GM23248 (cell line): ENCODE results near the gene SEC24D. TPM values are rescaled to one million over a fixed set of nuclear protein-coding genes. Genes with fewer than 3 reads are reported as not detected.

ENCODE experiments used
- DNase-seq: peaks from one replicate; pipeline ENCODE4 v3.0.0-alpha.2; 2015
- H2AFZ ChIP-seq: fragments of 200-600 bp; sonication (generic); 2 replicates; pipeline ENCODE4 v1.6.1; 2016; ENCODE audit warnings: antibody characterized with exemption
- H3F3A ChIP-seq: fragments of 200-600 bp; sonication (generic); 2 replicates; pipeline ENCODE4 v1.6.1; 2016; ENCODE audit warnings: mild to moderate bottlenecking, antibody characterized with exemption, mixed run types; ENCODE audit not compliant: insufficient read depth
- H3K27ac ChIP-seq: fragments of 200-600 bp; sonication (generic); 2 replicates; pipeline ENCODE4 v1.5.1; 2016; ENCODE audit warnings: mild to moderate bottlenecking
- H3K27me3 ChIP-seq: fragments of 200-600 bp; sonication (generic); replicated peaks from 2 replicates; pipeline ENCODE4 v1.6.1; 2016; ENCODE audit warnings: mild to moderate bottlenecking; ENCODE audit not compliant: insufficient read depth
- H3K36me3 ChIP-seq: fragments of 200-600 bp; sonication (generic); 2 replicates; pipeline ENCODE4 v1.6.1; 2016; ENCODE audit warnings: low read depth, mild to moderate bottlenecking
- H3K4me1 ChIP-seq: fragments of 200-600 bp; sonication (generic); 2 replicates; pipeline ENCODE4 v1.6.1; 2016; ENCODE audit warnings: mild to moderate bottlenecking; ENCODE audit not compliant: insufficient read depth
- H3K4me2 ChIP-seq: fragments of 200-600 bp; sonication (generic); one replicate; pipeline ENCODE4 v1.6.1; 2016; ENCODE audit warnings: mild to moderate bottlenecking; ENCODE audit not compliant: unreplicated experiment
- H3K4me3 ChIP-seq: fragments of 200-600 bp; sonication (generic); 2 replicates; pipeline ENCODE4 v1.5.1; 2016; ENCODE audit warnings: mild to moderate bottlenecking
- H3K79me2 ChIP-seq: fragments of 200-600 bp; sonication (generic); 2 replicates; pipeline ENCODE4 v1.6.1; 2016; ENCODE audit warnings: mild to moderate bottlenecking; ENCODE audit not compliant: insufficient read depth
- H3K9ac ChIP-seq: fragments of 200-600 bp; sonication (generic); 2 replicates; pipeline ENCODE4 v1.6.1; 2016; ENCODE audit warnings: mild to moderate bottlenecking
- H3K9me2 ChIP-seq: fragments of 200-600 bp; sonication (generic); 2 replicates; pipeline ENCODE4 v1.6.1; 2016; ENCODE audit warnings: mixed run types, mild to moderate bottlenecking, moderate library complexity; ENCODE audit not compliant: insufficient read depth
- H3K9me3 ChIP-seq: fragments of 200-600 bp; sonication (generic); one replicate; pipeline ENCODE4 v1.6.1; 2017; ENCODE audit warnings: low read depth
- H4K20me1 ChIP-seq: fragments of 200-600 bp; sonication (generic); 2 replicates; pipeline ENCODE4 v1.6.0; 2016; ENCODE audit not compliant: insufficient read depth
- EZH2 ChIP-seq: fragments of 200-600 bp; sonication (generic); IDR thresholded peaks from 2 replicates; pipeline ENCODE4 v1.6.1; 2018; ENCODE audit warnings: antibody characterized with exemption, mild to moderate bottlenecking; ENCODE audit not compliant: insufficient read depth, poor library complexity, severe bottlenecking
- EZH2phosphoT487 ChIP-seq: fragments of 200-600 bp; sonication (generic); IDR thresholded peaks from 2 replicates; pipeline ENCODE4 v1.6.1; 2018; ENCODE audit warnings: antibody characterized with exemption, moderate library complexity, mild to moderate bottlenecking, low read depth; ENCODE audit not compliant: insufficient read depth
- WGBS, 2 experiments: methylation state at CpG; one replicate each; pipeline ENCODE4 v1.1.6; 2015 to 2017; ENCODE audit warnings: low lambda C conversion rate in 2 of 2, low coverage in 1 of 2; ENCODE audit errors: missing lambda C conversion rate in 2 of 2; 5-methylcytosine and 5-hydroxymethylcytosine counted together
- in situ Hi-C: fragments of 300-500 bp; cut with MboI; formaldehyde crosslinking; loops from 2 replicates; pipeline ENCODE4 v1.15.0; 2020
- polyA plus RNA-seq: library from polyadenylated mRNA; unstranded; fragments of >200 nt; fragmentation: Nextera tagmentation; extraction: Ambion mirVana; gene quantifications from 2 replicates; pipeline ENCODE4 v1.2.1, GENCODE V29; 2016
- total RNA-seq: library from RNA; depleted of rRNA; stranded (reverse); fragments of >200 nt; shearing (Covaris generic); gene quantifications from 2 replicates; pipeline ENCODE4 v1.2.3, GENCODE V29; 2014

The SEC24D gene
- total and polyA plus RNA-seq, 2 experiments from 2014 or later, result 136 to 148 TPM

GRCh38 chr4:118736900-118737299 lies 99.0 kb downstream of the SEC24D start:
- peaks cover 77% of the 10 kb centered on the region for H3K36me3 ChIP-seq
- TF ChIP-seq EZH2phosphoT487, result no peak
- no peak for TF ChIP-seq EZH2
- H3K4me1 ChIP-seq, result peaks cover 58% of the 10 kb centered on the region
- 0 out of 2 replicates have a peak overlapping the region, but pooled peaks have one; percentile 8 for H3K27ac ChIP-seq
- H2AFZ ChIP-seq, result no peak overlapping the region
- H3K9ac ChIP-seq, result no peak overlapping the region
- in situ Hi-C loops, result no loop called here
- H3K4me2 ChIP-seq, result no peak overlapping the region
- peaks cover 79% of the 10 kb centered on the region for H3K79me2 ChIP-seq
- H3K9me3 ChIP-seq, result no peaks in the 10 kb centered on the region
- no peaks in the 10 kb centered on the region for H4K20me1 ChIP-seq
- DNase-seq, result no peak
- no peaks in the 10 kb centered on the region for H3K27me3 ChIP-seq
- H3K9me2 ChIP-seq, result no peaks in the 10 kb centered on the region
- H3F3A ChIP-seq, result peaks cover 87% of the 10 kb centered on the region
- H3K4me3 ChIP-seq, result no peak overlapping the region

DNA sequence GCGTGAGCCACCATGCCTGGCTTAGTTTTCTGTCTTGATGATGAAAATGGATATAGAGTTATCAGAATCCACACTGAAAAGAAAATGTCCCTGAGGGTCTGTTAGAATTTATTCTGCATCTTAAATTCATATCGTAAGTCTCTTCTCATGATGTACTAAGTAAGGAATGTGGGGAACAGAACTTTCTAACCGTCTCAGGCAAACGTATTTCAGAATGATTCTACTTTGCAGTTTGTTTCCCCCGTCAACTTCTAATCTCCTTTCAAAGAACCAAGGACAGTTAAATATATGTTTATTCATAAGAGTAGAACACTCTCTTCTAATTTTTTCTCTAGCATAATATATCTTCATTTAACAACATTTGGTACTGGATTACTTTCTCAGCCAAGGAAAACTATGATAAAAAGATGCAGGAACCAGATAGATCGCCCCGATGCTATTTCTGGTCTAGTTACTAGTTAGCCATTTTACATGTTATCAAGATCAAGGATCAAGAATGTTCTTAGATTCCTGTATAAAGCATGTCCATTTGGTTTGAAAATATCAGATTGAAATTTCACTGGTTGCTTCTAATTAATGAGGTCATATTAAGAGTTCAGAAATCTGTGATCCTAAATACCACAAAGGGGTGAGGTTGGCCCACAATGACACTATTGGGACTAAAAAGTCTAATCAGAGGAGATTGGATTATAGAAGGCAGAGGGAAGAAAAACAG lies 101.3 kb downstream of the SEC24D start:
- Histone ChIP-seq H3K27ac (peak overlapping the region; percentile 82), H3K79me2 (peaks cover 70% of the 10 kb centered on the region), H4K20me1 (no peaks in the 10 kb centered on the region), H3K9ac (no peak overlapping the region), H3K4me2 (no peak overlapping the region), H2AFZ (no peak overlapping the region), H3K9me2 (no peaks in the 10 kb centered on the region), H3K9me3 (no peaks in the 10 kb centered on the region), H3K27me3 (no peaks in the 10 kb centered on the region), H3F3A (peaks cover 90% of the 10 kb centered on the region), H3K4me3 (no peak overlapping the region), H3K4me1 (peaks cover 66% of the 10 kb centered on the region), H3K36me3 (peaks cover 71% of the 10 kb centered on the region)
- no peak for TF ChIP-seq EZH2phosphoT487
- no peak for TF ChIP-seq EZH2
- DNase-seq, result no peak
- WGBS, 2 experiments, result 70 to 77% methylated on average over 7 of the region's 7 CpGs
- in situ Hi-C loops, result no loop called here

DNA sequence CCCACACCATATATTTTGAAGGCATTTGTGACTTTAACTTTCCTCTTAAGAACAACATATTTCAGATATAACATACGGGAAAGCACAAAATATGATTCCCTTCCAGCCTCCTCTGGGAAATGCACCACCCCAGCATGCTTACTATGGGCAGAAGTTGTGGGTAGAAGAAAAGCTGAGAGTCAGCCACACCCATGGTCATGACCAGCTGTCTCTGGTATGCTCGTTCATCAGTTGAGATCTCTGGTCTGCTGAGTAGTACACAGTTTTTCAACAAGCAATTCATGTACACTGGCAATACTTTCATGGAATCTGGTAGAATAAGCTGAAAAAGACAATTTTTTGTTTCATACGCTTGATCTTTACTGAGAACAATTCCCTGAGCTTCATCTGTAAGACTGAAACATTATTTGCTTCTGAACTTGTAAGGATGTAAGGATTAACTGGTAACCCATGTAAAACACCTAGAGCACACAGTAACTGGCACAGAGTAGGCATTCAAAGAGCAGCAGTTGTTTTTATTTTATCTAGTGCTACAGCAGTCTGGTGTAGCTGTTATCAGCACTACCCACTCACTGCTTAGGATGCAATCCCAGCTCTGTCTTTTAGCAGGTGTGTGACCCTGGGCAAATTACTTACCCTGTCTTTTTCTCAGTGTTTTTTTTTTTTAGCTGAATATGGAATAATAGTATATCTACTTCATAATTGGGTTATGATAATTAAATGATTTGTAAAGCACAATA lies 103.2 kb downstream of the SEC24D start:
- Histone ChIP-seq H3K36me3 (peaks cover 70% of the 10 kb centered on the region), H3K27ac (peak overlapping the region; percentile 82), H3K9me3 (no peaks in the 10 kb centered on the region), H2AFZ (no peak overlapping the region), H3F3A (peaks cover 90% of the 10 kb centered on the region), H3K9me2 (no peaks in the 10 kb centered on the region), H3K9ac (peak overlapping the region; percentile 47; the same call in 1 of the 2 replicates), H3K79me2 (peaks cover 52% of the 10 kb centered on the region), H3K4me3 (no peak overlapping the region), H3K4me2 (peak overlapping the region; percentile 37), H4K20me1 (no peaks in the 10 kb centered on the region), H3K4me1 (peaks cover 74% of the 10 kb centered on the region), H3K27me3 (no peaks in the 10 kb centered on the region)
- TF ChIP-seq EZH2phosphoT487 (no peak), EZH2 (no peak)
- in situ Hi-C loops, result no loop called here
- peak; percentile 90 for DNase-seq
- 31 to 35% methylated on average over 3 of the region's 3 CpGs for WGBS, 2 experiments

GRCh38 chr4:118730683-118731082 lies 105.2 kb downstream of the SEC24D start:
- H3K4me3 ChIP-seq, result peak overlapping the region; percentile 34; the same call in 1 of the 2 replicates
- H3K36me3 ChIP-seq, result peaks cover 70% of the 10 kb centered on the region
- H4K20me1 ChIP-seq, result no peaks in the 10 kb centered on the region
- H3K4me2 ChIP-seq, result peak overlapping the region; percentile 60
- peaks cover 78% of the 10 kb centered on the region for H3K4me1 ChIP-seq
- no peak overlapping the region; the same call in 1 of the 2 replicates for H3K9ac ChIP-seq
- no peaks in the 10 kb centered on the region for H3K27me3 ChIP-seq
- H3F3A ChIP-seq, result peaks cover 90% of the 10 kb centered on the region
- H3K9me3 ChIP-seq, result no peaks in the 10 kb centered on the region
- peak overlapping the region; percentile 82 for H3K27ac ChIP-seq
- no peak for TF ChIP-seq EZH2
- DNase-seq, result peak; percentile 52
- H2AFZ ChIP-seq, result no peak overlapping the region
- peaks cover 52% of the 10 kb centered on the region for H3K79me2 ChIP-seq
- in situ Hi-C loops, result no loop called here
- no peaks in the 10 kb centered on the region for H3K9me2 ChIP-seq
